Stimulated activated CD4-positive, alpha-beta T cell treated with anti-CD3 and anti-CD28 coated beads, Interleukin-15, amount 100 ng/mL, for 24 hours (primary cell): ENCODE measurements around the gene EHMT1.
"Not testable (repeated sequence)": the region's sequence is repeated elsewhere in the genome, so short reads cannot be mapped to it uniquely, and the experiment has no call there.

Experiments used
- DNase-seq: peaks from one replicate; pipeline ENCODE4 v3.0.0-alpha.2; 2020

The EHMT1 gene

DNA sequence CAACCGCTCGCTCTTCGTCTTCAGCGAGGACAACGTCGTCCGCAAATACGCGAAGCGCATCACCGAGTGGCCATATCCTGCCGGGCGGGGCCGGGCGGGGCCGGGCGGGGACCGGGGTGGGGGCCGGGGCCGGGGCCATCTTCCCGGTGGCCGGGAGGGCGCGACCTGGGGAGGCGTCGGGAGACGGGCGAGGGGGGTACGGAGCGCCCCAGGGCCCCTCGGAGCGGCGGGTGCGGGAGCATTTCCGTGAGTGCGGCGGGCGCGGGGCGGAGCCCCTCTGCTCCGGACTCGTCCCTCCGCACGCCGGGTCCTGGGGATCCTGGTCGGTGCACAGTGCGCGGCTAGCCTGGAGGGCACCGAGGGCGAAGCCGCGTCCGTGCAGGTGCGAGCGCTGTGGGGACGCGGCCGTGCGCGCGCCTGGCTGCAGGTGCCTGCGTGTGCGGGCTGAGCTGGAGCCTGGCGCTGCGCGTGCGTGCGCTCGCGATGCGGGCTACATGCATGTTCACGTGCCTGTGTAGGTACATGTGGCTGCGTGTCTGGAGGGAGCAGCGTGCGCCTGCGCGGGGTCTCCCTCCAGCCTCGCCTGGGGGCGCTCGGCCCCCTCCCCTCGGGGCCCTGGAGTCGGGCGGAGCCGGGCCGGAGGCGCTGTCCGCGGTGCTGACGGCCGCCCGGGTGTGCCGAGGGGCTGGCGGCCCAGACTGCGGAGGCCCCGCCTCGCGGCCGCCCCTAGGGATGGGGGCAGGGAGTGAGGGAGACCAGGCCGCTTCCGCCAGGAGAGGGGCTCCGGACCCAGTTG is 259.5 kb downstream of the EHMT1 start:
- peak; percentile 51 for DNase-seq

GRCh38 chr9:137879052-137879451 is 260.2 kb downstream of the EHMT1 start:
- DNase-seq = no peak

GRCh38 chr9:137879566-137880150 is 260.9 kb downstream of the EHMT1 start:
- no peak for DNase-seq

GRCh38 chr9:137880160-137880975 is 261.6 kb downstream of the EHMT1 start:
- DNase-seq = no peak

DNA sequence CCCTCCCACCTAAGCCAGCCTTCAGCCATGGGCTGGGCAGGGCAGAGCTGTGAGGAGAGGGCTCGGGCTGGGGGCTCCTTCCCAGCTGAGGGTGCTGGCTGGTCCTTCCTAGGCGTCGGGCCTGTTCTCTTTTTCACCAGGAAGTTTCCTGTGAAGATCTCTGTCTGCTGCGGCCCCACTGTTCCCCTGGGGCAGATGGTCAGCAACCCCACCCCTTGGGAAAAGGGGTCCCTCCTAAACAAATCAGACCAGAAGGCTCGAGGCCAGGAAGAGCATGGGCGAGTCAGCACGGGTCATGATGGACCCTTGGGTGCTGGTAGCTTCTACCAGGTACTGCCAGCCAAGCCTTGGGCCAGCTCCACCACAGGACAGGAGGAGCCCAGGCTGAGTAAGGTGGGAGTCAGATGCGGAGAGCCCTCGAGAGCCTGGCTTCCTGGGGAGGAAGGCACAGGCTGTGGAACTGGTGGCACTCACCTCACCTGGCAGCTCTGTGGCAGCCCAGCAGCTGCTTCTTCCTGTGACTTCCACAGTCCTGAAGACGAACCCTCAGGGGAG is 262.2 kb downstream of the EHMT1 start:
- no peak for DNase-seq

- DNase-seq = no peak
Observed at GRCh38 chr9:137881591-137882505, 263.0 kb downstream of the EHMT1 start.

- DNase-seq = no peak
Observed at GRCh38 chr9:137882506-137882821, 263.7 kb downstream of the EHMT1 start.

DNA sequence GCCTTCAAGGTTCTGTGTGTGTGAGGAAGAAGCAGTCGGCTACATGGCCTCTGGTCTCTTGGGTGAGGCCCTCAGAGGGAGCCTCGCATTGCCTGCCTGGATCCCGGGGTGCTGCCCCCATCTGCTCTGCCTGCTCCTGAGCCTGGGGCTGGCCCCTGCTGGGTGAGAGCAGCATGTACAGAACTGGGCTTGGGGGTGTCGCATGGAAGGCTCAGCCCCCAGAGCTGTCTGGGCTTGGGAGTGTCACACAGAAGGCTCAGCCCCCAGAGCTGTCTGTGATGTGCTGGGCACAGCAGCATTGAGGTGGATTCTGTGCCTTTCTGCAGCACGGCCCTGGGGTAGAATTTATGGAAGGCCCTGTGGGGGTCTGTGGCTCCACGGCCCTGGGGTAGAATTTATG is 265.2 kb downstream of the EHMT1 start:
- DNase-seq = not testable (repeated sequence)

GRCh38 chr9:137884547-137884946 is 265.7 kb downstream of the EHMT1 start:
- DNase-seq = peak; percentile 32

GRCh38 chr9:137885121-137885520 is 266.3 kb downstream of the EHMT1 start:
- DNase-seq = not testable (repeated sequence)
